Right kidney (tissue), 1 donor: Measurements from ENCODE around the gene ATP8A1.
"Not testable (repeated sequence)": the region's sequence is repeated elsewhere in the genome, so short reads cannot be mapped to it uniquely, and the experiment has no call there.

Experiments
- DNase-seq: peaks from one replicate; pipeline ENCODE4 v3.0.0-alpha.2; 2016

The ATP8A1 gene

DNA sequence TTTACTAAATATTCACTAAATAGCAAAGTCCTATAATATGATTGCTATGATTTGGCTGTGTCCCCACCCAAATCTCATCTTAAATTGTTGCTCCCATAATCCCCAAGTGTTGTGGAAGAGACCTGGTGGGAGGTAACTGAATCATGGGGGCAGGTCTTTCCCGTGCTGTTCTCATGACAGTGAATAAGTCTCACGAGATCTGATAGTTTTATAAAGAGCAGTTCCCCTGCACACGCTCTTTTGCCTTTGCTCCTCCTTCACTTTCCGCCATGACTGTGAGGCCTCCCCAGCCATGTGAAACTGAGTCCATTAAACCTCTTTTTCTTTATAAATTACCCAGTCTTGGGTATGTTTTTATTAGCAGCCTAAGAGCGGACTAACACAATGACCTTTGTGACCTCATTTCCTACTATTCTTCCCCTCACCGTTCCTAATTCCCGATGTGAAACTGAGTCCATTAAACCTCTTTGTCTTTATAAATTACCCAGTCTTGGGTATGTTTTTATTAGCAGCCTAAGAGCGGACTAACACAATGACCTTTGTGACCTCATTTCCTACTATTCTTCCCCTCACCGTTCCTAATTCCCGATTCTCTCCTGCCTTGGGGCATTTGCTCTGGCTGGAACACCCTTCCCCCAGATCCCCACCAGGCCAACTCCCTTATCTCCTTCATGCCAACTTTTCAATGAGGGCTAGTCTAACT is 4.2 kb downstream of the ATP8A1 start:
- DNase-seq: not testable (repeated sequence)

DNA sequence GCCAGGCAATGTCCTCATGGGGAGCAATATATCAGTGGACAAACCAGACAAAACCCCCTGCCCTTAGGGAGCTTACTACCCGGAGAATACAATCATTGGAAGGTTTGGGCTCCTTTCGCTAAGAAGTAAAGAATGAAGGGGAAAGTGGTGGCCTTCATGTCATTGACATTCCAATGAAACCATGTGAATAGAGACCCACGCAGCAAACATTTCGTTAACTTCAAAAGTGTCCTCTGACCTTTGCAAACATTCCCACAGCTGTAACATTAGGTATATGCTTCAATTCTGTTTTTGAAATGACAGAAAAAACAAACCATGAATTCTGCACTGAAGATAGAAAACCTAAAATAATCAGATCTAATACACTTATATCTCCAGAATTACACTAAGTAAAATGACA is 7.0 kb downstream of the ATP8A1 start:
- DNase-seq: no peak

DNA sequence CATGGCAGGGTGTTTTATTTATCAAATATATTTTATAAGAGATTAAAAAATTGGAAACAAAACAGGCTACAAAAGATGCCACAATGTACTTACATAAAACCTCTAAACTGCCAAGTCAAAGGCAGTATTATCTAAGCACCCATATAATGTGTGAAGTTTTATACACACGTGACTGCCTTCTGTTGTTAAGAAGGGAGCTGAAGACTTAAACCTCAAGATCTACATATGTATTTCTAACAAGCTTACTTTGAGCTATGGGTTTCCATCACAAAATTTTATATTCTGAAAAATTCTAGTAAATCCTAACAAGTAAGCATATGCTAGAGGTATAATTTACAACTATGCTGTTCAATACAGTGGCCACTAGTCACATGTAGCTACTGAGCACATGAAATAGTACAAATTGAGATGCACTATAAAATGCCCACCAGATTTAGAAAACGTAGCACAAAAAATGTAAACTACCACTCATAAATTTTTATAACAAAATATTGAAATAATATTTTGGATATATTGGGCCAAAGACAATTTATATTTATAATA is 9.8 kb downstream of the ATP8A1 start:
- DNase-seq: no peak

DNA sequence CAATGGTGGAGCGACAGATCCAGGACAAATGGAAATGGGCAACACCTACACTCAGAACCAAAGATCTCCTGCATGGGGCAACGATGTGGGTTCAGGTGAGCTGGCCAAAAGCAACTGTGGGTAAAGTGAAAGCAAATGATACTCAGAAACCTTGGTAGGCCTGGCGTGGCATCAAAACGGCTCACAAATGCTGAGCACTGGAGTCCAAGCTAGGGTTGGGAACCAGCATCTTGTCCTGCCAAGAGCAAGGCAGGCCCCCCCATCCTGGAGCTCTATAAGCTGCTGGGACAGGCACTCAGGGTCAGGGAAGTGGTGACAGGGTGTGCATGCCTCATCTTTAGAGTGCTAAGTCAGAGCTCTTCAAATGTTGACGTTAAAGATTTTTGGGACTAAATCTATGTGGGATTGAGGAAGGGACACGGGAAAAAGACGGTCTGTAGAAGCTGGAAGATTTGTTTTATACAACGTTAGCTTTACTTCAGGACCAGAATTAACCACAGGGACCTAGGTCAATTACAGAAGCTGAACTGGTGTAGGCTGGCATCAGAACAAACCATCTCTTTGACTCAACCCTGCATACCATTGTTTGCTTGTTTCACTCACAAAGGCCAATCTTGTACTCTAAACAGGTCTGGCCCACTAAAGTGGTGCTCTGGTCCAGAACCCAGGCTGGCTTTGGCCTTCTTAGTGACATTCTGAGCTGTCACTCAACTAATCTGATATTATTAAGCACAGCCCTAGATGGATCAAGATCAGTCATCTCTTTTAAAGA is 10.7 kb downstream of the ATP8A1 start:
- DNase-seq: no peak

DNA sequence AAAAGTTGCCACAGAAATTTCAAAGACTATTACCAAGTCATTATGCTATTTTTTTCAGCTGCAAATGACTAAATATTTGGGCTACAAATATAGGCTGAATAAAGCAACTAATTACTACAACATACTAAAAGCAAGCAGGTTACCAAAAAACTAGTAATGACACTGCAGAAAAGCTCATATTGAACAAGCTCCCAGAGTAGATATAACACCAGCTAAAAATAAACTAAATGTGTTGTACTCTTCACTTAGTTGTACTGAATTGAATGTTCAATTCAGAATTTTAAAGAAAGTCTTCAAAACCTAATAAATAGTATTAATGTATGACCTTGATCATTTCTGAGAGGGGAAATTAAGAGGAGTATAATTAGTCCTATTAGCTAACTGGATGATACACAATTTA is 12.0 kb downstream of the ATP8A1 start:
- DNase-seq: no peak

DNA sequence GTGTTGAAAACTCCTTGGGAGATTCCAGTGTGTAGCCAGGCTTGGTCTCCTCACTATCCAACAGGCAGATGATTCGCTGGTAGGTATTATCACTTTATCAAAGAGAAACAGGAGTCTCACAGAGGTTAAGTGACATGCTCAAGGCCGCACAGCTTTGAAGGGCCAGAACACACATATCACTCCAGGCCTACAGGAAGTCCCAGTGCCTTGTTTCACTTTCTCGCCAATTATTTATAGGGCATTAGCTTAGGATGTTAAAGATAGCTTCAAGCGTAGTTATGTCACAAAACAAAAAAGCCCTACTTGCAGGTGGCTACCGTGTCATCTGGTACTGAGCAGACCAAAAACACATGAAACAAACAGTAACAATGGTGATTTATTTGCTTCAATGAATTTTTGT is 13.2 kb downstream of the ATP8A1 start:
- no peak for DNase-seq

DNA sequence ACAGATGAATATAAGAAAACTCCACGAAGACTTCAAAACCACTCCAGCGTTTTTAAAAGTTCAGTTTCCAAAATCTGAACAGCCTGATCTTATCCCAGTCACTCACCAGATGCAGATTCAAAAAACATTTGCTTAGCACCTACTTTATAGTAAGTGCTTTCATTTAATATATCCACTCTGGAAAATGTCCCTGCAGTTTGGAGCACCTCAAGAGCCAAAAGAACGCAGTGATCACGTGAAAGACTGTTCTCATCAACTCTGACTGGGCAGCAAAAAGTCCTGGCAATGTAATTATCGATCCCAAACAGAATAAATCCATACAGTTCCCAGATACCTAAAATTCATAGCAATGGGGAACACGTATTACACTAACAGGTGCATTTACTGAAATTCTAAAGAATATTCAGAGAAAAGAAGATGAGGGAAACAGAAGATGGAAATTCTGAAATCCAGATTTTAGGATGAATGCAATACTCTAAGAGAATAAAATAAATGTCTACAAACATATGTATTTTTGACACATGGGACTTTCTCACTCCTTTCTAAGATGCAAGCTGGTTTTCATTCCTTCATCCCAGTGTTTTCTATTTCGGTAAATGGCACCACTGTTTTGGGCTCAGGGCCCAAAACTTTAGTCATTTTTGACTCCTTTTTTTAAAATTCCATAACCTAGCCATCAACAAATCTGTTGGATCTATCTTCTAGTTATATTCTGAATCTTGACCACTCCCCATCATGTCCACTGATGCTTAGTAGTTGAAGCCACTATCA is 13.9 kb downstream of the ATP8A1 start:
- no peak for DNase-seq

DNA sequence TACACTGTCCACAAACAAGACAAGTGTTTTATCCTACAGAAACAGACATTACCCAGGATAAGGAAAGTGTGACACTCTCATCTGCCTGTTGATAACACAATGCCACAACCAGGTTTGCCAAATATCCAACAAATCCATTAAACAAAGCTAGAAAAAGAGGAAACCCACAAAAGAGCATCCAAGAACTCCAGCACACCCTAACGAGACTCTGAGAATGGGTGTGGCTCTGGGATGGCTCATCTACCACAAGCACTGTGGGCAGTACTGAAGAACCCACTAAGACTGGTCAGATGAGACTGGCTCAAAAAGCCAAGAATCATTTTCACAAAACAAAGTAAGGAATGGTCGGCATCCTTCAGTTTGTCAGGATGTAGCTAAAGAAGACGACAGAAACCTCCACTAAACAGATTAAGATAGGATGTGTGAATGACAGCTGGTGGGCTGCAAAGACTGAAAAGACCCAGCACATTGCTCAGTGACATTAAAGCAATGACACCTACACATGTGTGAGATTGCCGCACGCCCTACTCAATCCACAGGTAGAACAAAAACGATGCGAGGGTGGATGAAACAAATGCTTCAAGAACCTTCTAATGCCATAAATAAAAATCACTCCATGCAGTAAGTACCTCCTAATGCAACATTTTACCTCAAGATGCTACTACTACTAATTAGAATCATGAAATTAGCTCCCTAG is 14.7 kb downstream of the ATP8A1 start:
- DNase-seq: no peak

DNA sequence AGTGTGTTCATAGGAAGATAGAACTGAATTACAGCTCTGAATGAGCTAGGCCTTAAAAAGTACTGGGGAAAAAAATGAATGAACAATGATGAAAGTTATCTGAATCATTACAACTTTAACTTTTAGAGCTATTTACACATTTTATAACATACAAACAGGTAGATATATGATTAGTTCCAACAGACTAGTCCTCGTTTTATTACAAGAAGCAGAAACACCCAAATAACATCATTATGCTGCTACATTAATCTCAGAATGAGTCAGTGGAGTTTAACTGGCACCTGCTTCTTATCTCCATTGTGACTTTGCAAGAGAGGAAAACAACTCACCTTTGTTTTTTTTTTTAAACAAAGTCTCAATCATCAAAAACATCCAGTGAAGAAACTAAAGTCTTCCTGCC is 15.2 kb downstream of the ATP8A1 start:
- no peak for DNase-seq

DNA sequence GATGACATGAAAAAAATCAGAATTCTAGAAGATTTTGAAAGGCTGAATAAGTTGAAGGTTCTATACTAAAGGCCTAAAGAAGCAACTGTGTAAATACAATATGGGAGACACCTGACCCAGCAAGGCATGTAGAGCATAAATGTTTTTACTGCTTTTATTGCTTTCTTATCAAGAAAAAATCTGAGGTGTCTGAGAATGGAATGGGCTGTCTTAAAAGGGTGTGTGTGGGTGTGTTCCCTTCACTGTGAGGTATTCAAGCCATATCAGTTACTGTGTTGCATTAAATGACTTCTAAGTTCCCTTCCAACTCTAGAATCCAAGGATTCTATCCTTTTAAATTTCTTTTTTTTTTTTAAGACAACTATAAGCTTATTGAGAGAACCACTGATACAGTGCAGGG is 15.7 kb downstream of the ATP8A1 start:
- no peak for DNase-seq

DNA sequence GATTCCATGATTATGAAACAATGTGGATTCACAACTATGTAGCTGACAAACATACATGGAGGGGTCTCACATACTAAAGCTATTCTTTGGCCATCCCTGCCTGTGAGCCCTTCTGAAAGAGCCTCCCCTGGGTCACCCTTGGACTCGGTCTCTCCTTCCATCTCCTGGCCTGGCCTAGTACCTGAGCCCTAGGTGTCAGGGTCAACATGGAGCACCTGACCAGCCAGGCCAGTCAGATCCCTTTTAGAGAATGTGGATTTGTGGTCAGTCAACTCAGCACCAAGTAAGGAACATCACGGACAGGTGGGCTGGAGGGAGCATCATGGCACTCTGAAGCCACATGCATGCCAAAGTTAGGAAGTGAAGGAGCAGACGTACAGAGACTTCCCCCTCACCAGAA is 16.3 kb downstream of the ATP8A1 start:
- DNase-seq: no peak

DNA sequence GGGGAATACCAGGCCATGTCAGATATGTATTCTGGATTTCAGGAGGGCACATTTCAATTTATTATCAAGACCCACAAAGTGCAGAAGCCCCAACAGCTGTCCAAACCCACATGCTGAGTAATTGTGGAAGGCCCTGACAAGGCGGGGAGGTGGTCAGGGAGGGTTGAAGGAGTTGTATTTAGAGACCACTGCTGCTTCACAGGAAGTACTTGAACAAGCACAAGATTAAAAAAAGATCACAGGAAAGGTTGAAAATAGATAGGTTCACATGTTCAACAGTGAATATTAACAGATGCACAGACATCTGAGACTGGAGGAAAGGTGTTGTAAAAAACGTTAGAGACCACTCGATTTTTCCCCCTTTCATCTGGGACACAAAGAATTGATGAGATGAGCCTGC is 17.9 kb downstream of the ATP8A1 start:
- no peak for DNase-seq

DNA sequence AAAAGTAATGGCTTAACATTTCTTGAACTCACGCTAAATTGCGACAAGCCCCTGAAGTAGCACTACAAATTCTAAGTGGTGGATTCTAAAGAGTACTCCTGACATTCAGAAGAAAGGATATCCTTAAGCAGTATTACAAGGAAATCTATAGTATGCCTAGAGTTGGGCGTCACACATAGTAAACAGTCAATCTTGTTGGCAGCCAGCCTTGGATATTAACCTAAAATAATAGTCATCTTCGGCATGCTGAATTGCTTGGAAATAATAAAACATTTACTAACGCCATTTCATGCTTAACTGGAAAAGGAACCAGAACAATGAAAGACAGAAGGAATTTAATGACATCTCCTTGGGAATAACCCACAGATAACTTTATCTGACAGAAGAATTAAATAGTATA is 18.6 kb downstream of the ATP8A1 start:
- DNase-seq: no peak

DNA sequence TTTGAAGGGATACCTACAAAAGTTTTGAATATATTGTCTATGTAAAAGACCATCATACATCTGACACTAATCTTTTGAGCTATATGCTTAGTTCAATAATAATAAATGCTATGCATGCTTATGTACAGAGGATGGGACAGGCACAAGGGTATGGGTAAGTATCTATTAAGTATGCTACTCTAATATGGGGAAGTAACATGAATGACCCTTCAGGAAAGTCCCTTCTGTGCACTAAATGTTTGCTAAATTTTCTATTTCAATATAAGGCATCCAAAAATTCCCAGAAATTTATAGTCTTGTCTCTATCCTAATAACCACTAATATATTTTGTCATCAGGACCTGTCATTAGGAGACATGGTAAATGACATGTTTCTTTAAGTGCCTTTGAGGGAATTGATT is 19.0 kb downstream of the ATP8A1 start:
- DNase-seq: no peak

DNA sequence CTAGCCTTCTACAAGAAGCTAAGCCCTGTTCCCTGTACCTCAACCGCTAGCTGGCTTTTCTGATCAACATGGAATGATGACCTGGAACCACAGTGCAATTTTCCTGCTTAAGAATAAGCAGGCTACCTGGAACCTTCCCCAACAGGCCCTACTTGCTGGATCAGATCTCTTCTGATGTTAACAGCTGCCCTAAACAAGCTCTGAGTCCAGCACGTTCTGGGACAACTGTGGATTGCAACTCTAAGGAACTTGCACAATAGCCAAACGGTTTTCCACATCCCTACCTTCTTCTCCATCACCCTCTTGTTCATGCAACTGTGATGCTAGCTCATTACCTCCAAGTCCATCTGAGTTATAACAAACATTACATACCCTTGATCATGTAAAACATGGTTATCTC is 19.8 kb downstream of the ATP8A1 start:
- DNase-seq: no peak

DNA sequence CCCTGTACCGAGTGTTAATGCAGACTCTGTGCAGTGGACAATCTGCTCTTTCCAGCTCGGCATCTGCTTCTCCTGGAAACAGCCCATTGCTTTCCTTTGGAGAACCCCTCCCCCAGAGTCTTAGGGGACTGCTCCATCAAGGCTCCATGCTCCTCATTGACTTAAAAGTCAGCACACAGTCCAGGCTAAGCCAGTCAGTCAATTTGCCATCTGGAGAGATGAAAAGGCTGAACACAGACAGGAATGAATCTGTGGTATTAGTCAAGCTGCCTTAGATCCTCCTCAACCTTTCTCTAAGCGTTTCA is 20.3 kb downstream of the ATP8A1 start:
- DNase-seq: no peak

DNA sequence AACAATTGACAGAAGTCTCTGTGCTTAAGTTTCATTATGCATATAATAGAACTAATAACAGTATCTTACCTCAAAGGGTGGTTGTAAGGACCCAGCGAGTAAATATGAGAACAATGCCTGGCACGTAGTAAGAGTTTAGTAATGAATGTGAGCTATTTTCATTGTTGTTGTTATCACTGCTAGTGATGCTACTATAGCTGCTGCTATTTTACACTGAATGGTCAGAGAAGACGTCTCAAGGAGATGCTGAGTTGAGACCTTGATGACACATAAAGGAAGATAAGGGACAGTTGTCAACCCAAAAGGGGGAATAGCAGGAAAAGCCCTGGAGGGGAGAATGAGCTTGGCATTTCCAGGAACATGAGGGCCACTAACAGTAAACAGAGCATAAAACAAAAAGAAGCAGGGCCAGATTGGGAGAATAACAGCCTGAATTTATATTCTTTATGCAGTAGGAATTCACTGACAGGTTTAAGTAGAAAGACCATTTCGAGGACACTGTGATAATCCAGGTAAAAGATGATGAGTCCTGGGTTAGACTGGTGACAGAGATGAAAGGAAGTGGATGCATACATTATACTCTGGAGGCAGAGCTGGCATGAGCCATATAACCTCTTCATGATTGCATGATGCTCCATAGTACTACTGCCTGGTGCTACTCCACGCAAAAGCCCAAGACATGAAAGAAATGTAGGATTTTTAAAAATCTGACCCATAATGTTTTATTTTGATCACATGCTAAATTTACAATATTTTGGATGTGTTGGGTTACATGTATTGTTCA is 23.1 kb downstream of the ATP8A1 start:
- DNase-seq: no peak

DNA sequence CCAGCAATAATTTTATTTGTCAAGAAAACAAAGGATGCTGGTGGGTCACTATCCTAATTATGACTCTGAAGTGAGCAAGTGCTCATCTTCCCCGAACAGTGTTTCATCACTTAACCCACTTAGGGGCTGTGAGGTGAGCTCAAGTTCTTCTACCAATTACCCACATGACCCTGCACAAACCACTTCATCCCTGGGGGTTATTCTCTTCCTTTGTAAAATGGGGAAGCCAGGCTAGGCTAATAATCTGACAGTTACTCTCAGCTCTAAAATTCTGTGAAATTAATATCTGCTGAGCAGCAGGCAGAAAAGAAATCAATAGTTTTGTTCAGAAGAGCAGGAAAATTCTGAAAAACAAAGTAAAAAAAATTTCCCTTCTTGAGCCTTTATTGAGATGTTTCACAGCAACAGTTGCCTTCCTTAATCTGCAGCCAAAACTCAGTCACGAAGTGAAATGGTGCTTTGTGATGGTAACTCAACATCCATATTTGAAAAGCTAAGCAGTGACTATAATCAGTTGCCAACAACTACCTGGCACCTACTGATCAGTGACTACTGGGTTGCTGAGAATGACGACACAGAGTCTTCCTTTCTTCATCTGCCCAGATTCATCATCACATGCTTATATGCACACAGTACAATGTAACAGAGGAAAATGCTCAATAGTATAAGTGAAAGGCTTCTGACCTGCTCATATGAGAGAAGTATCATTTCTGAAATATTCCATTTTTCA is 24.1 kb downstream of the ATP8A1 start:
- DNase-seq: no peak

DNA sequence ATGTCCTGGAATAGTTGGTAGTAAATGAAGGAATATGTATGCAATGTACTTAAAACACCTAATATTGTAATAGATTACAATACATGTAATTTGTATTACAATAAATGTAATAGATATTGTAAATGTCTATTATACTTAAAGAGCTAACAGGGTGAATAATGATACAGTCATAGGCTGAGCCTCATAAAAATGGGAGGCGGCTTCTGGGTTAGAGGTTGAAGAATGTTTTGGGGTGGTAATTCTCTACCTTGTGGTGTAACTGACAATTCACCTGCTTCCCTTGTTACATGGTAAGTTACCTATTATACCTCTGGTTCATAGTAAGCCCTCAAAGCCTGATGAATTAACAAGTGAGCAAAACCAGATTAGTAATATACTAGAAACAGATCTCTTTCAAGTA is 26.0 kb downstream of the ATP8A1 start:
- DNase-seq: no peak

DNA sequence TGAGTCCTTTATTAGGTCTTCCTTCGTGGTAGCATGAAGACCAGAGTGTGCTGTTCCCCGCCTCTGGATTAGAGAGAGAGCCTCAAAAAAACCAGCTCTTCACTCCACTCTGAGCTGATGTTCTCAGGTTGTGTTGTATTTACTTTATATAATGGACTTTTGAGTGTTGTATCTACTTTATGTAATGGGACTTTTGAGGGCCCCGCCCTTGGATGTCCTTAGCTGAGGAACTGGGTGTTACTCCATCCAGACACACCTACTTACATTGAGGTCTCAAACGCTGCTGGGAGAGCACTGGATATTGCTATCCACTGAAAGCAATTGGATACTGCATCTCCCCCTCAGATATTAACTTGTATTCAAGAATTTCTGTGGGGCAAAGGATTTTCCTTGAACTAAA is 28.2 kb downstream of the ATP8A1 start:
- no peak for DNase-seq
